ENCODE data around the gene CAPSL. TPM values are rescaled to one million over a fixed set of nuclear protein-coding genes. Genes with fewer than 3 reads are reported as not detected.

The CAPSL gene
- total and polyA plus RNA-seq, 9 of the 15 experiments (the other 6 are each of a cell fraction or from before 2014, with no cell fraction given) = not detected

DNA sequence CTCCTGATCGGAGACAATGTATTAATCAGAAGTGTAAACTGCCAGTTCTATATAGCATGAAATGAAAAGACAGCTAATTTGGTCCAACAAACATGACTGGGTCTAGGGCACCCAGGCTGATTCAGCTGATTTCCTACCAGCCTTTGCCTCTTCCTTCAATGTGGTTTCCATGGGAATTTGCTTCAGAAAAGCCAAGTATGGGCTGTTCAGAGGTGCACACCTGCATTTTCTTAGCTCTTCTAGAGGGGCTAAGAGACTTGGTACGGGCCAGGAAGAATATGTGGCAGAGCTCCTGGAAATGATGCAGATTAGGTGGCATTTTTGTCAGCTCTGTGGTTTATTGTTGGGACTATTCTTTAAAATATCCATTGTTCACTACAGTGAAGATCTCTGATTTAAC is 59.3 kb downstream of the CAPSL start:
- in situ Hi-C loops (cut with MboI) = no loop called here
- Histone ChIP-seq H3K27me3 (ENCODE audit: control insufficient read depth in 2 of 2, insufficient read depth in 2 of 2, low read length in 2 of 2) (no peaks in the 10 kb centered on the region), H3K36me3 (ENCODE audit: control insufficient read depth, insufficient read depth, low read length) (no peaks in the 10 kb centered on the region), H2AFZ (ENCODE audit: low read depth, low read length) (no peak overlapping the region), H3K9ac (ENCODE audit: insufficient read depth in 1 of 2, low read depth in 2 of 2, low read length in 2 of 2) (no peak overlapping the region), H3K9me3 (replicated peaks; ENCODE audit: control insufficient read depth, insufficient read depth, low read depth, low read length) (no peaks in the 10 kb centered on the region), H3K27ac (ENCODE audit: extremely low read depth, low read depth, low read length) (no peak overlapping the region), H4K20me1 (replicated peaks; ENCODE audit: control insufficient read depth, insufficient read depth, low read length) (no peaks in the 10 kb centered on the region), H3K79me2 (ENCODE audit: control insufficient read depth, insufficient read depth, low read length) (no peaks in the 10 kb centered on the region), H3K9me1 (ENCODE audit: control insufficient read depth, insufficient read depth, low read length) (no peaks in the 10 kb centered on the region), H3K4me2 (ENCODE audit: insufficient read depth, low read length) (no peak overlapping the region), H3K4me3 (no peak overlapping the region), H3K4me1 (replicated peaks in 1 of 2; ENCODE audit: control insufficient read depth in 2 of 2, insufficient read depth in 2 of 2, low read length in 2 of 2) (no peaks in the 10 kb centered on the region)
- TF ChIP-seq STAT5B (CRISPR knock-in tag; IDR thresholded peaks at IDR 0.05) = no peak
- no peak for TF ChIP-seq FOXP4 (CRISPR knock-in tag; IDR thresholded peaks at IDR 0.05; ENCODE audit: borderline replicate concordance)
- TF ChIP-seq RFX1 (IDR thresholded peaks at IDR 0.05) = no peak
- no peak for TF ChIP-seq HNRNPLL (IDR thresholded peaks at IDR 0.05; ENCODE audit: low read depth, low read length, poor library complexity, severe bottlenecking)
- no peak for TF ChIP-seq NFIC (IDR thresholded peaks at IDR 0.05)
- no peak for TF ChIP-seq SMAD3 (CRISPR knock-in tag; conservative IDR thresholded peaks at IDR 0.05)
- TF ChIP-seq, protein P1, sequence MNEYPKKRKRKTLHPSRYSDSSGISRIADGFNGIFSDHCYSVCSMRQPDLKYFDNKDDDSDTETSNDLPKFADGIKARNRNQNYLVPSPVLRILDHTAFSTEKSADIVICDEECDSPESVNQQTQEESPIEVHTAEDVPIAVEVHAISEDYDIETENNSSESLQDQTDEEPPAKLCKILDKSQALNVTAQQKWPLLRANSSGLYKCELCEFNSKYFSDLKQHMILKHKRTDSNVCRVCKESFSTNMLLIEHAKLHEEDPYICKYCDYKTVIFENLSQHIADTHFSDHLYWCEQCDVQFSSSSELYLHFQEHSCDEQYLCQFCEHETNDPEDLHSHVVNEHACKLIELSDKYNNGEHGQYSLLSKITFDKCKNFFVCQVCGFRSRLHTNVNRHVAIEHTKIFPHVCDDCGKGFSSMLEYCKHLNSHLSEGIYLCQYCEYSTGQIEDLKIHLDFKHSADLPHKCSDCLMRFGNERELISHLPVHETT (CRISPR knock-in tag; conservative IDR thresholded peaks at IDR 0.05 in 1 of 2, IDR thresholded peaks at IDR 0.05 in 1 of 2) = no peak
- TF ChIP-seq CREB3L1 (IDR thresholded peaks at IDR 0.05; ENCODE audit: borderline replicate concordance, low read depth) = no peak
- TF ChIP-seq SMARCE1 (IDR thresholded peaks at IDR 0.05) = no peak
- TF ChIP-seq RBM34 (IDR thresholded peaks at IDR 0.05; ENCODE audit: borderline replicate concordance, insufficient read depth, low read length) = no peak
- intact Hi-C loops (cut with micrococcal nuclease) = no loop called here
- WGBS (ENCODE audit: insufficient coverage, low coverage, missing lambda C conversion rate) = 0% methylated on average over 2 of the region's 2 CpGs
- DNase-seq (ENCODE audit: extremely low read depth in 1 of 4, low spot score in 3 of 4) (no peak), FAIRE-seq (no peak), ATAC-seq (no peak)
- POLR2A ChIA-PET = no interaction called here
- no TSS peak for BruUV-seq (replicated peaks)
- CTCF ChIA-PET (ENCODE audit: low intra/inter-chr PET ratio) = no interaction called here
